ENCODE results near the gene ATF7.
"Not testable (repeated sequence)": the region's sequence is repeated elsewhere in the genome, so short reads cannot be mapped to it uniquely, and the experiment has no call there.

The ATF7 gene

DNA sequence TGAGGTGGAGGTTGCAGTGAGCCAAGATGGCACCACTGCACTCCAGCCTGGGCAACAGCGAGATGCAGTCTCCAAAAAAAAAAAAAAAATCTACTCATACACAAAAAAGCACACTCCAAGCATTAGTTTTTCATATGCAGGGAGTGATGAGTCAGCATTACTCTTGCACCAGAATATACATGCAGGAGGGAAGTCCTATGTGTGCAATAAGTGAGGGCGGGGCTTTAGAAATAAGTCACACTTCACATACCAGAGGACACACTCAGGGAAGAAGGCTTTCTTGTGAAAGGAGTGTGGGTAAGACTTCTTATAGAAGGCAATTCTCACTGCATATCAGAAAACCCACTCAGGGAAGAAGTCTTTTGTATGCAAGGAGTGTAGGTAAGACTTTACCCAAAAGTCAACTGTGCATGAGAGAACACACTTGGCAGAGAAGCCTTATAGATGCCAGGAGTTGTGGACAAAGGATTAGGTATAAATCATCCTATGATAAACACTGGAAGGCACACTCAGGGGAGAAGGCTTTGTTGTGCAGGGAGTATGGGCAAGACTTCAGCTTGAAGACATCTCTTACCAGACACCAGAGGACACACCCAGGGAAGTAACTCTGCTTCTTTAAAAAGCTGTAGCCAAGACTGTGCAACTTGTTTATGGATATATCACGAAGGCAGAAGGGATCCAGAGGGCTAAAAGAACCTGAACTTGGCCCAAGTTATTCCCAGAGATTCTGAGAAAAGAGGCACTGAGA, 50.5 kb downstream of the ATF7 start:
- no peak overlapping the region for H3K4me3 ChIP-seq (ENCODE audit: low read depth, low read length)
- TF ChIP-seq, protein P1, sequence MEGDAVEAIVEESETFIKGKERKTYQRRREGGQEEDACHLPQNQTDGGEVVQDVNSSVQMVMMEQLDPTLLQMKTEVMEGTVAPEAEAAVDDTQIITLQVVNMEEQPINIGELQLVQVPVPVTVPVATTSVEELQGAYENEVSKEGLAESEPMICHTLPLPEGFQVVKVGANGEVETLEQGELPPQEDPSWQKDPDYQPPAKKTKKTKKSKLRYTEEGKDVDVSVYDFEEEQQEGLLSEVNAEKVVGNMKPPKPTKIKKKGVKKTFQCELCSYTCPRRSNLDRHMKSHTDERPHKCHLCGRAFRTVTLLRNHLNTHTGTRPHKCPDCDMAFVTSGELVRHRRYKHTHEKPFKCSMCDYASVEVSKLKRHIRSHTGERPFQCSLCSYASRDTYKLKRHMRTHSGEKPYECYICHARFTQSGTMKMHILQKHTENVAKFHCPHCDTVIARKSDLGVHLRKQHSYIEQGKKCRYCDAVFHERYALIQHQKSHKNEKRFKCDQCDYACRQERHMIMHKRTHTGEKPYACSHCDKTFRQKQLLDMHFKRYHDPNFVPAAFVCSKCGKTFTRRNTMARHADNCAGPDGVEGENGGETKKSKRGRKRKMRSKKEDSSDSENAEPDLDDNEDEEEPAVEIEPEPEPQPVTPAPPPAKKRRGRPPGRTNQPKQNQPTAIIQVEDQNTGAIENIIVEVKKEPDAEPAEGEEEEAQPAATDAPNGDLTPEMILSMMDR (IDR thresholded peaks at IDR 0.05; ENCODE audit: low read depth, low read length): no peak

DNA sequence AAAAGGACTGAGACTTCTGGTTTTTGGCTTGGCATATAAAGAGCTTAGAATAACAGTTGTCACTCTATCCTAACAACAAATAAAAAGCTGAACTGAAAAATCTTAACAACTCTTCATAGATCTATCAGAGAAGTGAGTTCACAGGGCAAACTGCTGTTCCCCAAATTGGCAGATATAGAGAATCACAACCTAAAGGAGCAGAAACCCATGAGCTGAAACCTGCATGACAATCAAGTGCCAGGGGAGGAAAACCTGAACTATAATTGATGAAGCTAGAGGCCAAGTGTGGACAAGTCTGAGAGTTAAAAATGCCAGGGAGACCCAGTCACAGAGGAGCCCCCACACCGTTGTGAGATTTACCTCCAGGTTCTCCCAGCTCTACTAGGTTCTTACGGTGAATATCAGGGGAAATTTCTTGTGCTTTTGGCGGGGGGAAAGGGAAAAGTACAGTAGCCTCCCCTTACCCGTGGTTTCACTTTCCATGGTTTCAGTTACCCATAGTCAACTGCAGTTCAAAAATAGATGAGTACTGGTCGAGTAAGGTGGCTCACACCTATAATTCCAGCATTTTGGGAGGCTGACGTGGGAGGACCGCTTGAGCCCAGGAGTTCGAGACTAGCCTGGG, 53.9 kb downstream of the ATF7 start:
- TF ChIP-seq, protein P1 (IDR thresholded peaks at IDR 0.05; ENCODE audit: low read depth, low read length): no peak
- H3K4me3 ChIP-seq (ENCODE audit: low read depth, low read length): no peak overlapping the region

DNA sequence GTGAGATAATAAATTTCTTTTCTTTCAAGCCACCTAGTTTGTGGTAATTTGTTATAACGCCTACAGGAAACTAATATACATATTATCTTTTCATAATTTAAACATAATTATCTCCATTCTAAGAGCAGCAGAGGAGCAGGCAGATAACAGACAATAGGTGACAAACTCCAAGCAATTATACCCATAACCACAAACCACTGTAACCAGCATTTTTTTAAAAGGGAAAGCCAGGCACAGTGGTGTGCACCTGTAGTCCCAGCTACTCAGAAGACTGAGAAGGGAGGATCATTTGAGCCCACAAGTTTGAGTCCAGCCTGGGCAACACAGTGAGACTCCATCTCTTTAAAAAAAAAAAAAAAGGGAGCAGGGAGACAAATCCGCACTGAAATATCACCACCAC, 54.9 kb downstream of the ATF7 start:
- H3K4me3 ChIP-seq (ENCODE audit: low read depth, low read length): no peak overlapping the region
- TF ChIP-seq, protein P1 (IDR thresholded peaks at IDR 0.05; ENCODE audit: low read depth, low read length): no peak

DNA sequence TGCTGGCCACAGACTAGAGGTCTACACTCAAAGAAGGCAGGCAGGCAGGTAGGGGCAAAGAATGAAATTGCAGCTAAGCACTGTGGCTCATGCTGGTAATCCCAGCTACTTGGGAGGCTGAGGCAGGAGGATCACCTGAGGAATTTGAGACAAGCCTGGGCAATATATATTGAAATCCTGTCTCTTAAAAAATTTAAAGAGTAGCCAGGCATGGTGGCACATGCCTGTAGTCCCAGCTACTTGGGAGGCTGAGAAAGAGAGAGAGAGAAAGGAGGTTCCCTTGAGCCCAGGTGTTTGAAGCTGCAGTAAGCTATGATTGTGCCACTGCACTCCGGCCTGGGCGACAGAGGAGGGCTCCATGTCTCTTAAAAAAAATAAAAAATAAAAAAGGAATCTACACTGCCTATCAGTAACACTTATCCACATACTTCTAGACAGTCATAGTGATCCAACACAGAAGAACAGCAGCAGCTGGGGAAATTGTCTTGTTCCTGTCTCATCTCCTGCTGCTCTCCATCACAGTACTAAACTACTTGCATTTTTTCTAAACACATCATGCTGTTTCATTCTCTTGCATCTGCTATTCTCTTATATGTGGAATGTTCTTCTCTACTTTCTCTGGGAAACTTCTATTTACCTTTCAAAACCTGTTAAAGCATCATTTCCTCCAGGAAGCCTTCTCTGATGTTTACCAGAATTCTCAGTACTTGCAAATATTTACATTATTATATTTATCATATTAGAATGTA, 57.2 kb downstream of the ATF7 start:
- H3K4me3 ChIP-seq (ENCODE audit: low read depth, low read length): no peak overlapping the region
- TF ChIP-seq, protein P1 (IDR thresholded peaks at IDR 0.05; ENCODE audit: low read depth, low read length): no peak

DNA sequence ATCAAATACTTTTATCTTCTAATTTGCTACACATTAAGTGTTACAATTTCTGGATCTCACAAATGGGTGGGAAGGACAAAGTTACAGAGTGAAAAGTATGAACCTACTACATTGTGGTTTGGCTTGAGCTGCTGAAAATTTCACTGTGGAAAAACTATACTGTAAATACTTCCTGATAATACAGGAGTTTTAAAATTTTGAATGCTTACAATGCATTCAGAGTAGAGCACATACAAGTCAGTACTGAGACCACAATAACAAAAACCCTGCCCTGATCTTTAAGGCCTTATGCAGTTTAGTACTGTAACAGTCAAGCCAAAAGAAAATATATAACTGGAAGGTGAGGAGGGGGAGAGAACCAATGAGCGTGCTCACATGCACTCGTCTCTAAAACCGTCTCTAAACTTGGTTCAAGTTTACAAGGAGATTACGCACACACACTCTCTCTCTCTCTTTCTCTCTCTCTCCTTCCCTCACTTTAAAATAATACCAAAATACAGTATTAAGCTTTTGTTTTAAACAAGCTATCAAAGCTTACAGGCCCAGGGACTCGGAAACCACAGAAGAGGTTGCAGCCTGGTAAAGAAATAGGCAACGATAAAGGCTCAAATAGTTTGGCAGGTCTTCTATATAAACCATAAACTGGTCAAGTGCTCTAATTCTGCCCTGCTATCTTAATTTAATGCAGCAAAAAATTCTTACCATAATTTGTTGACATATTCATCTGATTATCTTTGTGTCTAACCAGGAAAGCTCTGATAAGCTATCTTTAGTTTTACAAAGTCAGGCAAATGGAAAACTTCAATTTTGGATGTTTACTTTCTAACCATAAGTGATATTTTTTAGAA, 58.0 kb downstream of the ATF7 start:
- no peak overlapping the region for H3K4me3 ChIP-seq (ENCODE audit: low read depth, low read length)
- TF ChIP-seq, protein P1 (IDR thresholded peaks at IDR 0.05; ENCODE audit: low read depth, low read length): no peak

DNA sequence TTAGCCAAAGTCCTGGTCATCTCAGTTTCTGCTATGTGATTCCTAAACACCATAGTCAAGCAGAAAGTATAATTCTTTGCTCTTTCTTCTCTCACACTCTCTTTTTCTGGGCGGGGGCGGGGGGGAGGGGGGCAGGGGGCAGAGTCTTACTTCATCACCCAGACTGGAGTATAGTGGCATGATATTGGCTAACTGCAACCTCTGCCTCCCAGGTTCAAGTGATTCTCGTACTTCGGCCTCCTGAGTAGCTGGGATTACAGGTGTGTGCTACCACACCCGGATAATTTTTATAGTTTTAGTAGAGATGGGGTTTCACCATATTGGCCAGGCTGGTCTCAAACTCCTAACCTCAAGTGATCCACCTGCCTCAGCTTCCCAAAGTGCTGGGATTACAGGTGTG, 60.8 kb downstream of the ATF7 start:
- not testable (repeated sequence) for H3K4me3 ChIP-seq (ENCODE audit: low read depth, low read length)

DNA sequence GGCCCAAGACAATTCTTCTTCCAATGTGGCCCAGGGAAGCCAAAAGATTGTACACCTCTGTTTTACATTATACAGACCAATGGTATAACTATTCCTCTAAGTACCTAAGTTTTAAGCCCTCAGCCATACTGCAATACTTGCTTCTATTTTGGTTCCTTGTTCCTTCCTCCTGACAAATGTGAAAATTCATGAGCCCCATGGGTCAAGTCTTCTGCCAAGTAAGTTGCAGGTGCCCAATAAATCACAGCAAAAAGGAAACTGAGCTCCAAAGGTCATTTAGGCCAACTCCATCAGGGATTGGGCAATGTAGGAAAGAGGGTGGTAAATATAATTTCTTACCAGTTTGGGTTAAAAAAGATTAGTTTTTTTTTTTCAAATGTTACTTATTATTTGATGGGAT, 61.2 kb downstream of the ATF7 start:
- H3K4me3 ChIP-seq (ENCODE audit: low read depth, low read length): no peak overlapping the region
- TF ChIP-seq, protein P1 (IDR thresholded peaks at IDR 0.05; ENCODE audit: low read depth, low read length): no peak

Data from WI38 (cell line).